Measurements from ENCODE around the gene NUP205. TPM values are rescaled to one million over a fixed set of nuclear protein-coding genes. Genes with fewer than 3 reads are reported as not detected.
A peak's percentile ranks its signal among the peaks of the same experiment; 100 is the strongest.
"Not testable (repeated sequence)": the region's sequence is repeated elsewhere in the genome, so short reads cannot be mapped to it uniquely, and the experiment has no call there.

Gene NUP205
- polyA plus RNA-seq, 12 donors, result 21.9 to 42.9 (median 36.1) TPM; not detected in 1

DNA sequence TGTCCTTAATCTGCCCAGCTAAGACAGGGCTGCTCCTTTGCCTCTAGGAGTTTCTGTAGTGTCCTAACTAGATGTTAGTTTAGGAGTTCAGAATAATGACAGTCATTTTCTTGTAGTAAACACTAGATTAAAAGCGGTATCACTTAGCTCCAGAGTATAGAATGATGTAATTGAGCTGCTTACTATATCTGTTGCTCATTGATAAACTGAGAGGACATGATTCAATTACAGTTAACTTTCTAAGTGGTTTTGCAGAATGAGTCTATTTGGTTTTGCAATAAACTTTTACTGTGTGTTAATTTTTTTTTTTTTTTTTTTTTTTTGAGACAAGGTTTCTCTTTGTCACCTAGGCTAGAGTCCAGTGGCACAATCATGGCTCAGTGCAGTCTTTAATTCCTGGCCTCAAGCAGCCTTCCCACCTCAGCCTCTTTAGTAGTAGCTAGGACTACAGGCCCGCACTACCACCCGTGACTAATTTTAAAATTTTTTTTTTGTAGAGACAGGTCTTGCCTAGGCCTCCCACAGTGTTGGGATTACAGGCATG, 106.4 kb downstream of the NUP205 start:
- DNase-seq, result no peak

DNA sequence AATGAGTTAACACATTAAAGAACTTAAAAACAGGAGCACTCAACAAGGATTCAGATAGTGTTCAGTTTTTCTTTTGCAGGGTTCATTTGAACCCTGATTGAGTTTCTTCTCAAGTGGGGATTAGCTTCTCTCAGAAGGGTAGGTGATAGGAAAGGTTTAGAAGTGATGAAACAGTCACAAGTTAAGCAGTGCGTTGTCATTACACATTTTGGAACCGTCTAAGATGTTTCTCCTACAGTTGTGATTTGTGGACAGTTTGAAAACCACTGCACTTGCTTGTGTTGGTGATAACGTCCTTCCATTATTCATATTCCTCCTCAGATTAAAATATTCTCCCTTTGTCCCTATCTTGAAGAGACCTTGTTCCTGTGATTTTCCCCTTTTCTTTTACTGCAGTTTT, 107.3 kb downstream of the NUP205 start:
- no peak for DNase-seq

GRCh38 chr7:135666156-135666555, 108.4 kb downstream of the NUP205 start:
- no peak for DNase-seq

DNA sequence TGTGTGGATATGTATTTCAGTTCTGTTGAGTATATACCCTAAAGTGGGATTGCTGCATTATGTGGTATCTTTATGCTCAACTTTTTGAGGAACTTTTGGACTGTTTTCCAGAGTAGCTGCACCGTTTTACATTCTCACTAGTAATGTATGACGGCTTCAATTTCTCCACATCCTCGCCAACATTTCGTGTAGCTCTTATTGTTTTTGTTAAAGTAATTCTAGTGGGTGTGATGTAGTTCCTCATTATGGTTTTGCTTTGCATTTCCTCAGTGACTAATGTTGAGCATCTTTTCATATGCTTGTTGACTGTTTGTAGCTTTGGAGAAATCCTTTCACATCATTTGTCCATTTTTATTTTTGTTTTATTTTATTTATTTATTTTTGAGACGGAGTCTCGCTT, 109.1 kb downstream of the NUP205 start:
- no peak for DNase-seq

DNA sequence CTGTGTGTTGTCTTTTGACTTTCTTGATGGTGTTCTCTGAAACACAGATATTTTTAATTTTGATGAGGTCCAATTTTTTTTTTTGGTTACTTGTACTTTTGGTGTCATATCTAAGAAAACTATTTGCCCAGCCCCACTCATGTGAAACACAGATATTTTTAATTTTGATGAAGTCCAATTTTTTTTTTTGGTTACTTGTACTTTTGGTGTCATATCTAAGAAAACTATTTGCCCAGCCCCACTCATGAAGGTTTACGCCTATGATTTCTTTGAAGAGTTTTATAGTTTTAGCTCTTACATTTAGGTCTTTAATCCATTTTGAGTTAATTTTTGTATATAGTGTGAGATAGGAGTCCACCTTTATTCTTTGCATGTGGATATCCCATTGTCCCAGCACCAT, 109.9 kb downstream of the NUP205 start:
- not testable (repeated sequence) for DNase-seq

DNA sequence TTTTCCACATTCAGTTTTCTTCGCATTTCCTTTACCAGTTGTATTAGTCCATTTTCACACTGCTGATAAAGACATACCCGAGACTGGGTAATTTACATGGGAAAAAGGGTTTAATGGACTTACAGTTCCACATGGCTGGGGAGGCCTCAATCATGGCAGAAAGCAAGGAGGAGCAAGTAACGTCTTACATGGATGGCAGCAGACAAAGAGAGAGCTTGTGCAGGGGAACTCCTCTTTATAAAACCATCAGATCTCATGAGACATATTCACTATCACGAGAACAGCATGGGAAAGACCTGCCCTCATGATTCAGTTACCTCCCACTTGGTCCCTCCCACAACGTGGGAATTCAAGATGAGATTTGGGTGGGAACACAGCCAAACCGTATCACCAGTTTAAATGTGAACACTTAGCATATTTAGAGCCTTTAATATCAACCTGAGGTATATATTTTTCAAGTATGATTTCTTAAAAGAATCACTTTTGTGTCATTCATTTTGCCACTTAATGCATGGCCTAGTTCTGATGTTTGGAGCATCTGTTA, 111.2 kb downstream of the NUP205 start:
- DNase-seq, result not testable (repeated sequence)

GRCh38 chr7:135669774-135670173, 112.1 kb downstream of the NUP205 start:
- DNase-seq, result no peak

DNA sequence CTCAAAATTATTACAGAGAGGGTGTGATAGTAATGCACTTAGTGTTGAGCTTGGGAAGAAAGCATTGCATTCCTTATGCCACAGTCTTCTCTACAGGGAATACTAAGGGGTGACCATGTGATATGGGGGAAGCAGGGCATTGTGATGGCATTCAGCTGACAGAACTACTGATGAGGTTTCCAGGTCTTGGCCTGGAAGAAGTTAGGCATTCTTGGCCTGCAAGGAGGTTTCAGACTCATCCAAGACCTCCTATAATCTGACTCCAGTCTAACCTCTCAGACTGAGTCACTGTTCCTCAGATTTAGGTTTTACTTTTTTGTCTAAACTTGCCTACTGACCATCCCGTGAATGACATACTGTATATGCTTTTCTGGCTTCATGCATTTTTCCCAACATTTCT, 112.5 kb downstream of the NUP205 start:
- no peak for DNase-seq

DNA sequence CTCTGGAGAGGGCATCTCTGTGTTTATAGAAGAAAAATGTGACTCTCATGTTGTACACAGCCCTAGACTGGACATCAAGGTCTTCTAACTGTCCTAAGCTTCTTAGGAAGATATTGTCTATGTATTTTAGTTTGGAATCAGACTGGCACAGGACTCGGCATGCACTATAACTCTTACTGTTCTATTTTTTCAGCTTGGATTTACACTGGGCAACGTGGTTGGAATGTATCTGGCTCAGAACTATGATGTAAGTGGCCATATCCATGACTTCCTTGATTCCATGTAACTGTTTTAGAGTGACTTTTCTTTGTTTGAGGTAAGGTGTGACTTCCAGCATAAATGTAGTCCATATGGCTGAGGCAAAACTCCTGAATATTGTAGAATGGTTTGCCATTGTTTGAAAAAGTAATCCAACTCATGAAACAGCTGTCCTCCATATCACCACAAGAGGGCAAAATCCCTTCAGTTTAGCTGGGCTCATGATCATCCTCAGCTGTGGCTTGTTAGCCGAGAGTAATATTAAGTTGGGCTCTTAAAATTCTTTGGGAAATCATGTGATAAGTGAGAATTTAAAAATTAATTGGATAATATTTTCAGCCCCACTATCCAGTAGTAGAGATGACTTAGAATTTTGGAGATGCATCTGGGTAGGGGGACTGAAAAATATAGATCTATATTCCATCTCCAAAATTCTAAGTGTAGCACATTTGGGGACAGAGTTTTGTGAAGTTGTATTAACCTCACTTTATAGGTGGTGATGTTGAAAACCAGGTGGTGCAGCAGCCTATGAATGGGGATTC, 115.0 kb downstream of the NUP205 start:
- peak; percentile 52 for DNase-seq

GRCh38 chr7:135673360-135673706, 115.6 kb downstream of the NUP205 start:
- no peak for DNase-seq

- peak; percentile 35 for DNase-seq
Measured at GRCh38 chr7:135678612-135679575, 121.2 kb downstream of the NUP205 start.

GRCh38 chr7:135681762-135682161, 124.0 kb downstream of the NUP205 start:
- no peak for DNase-seq

- DNase-seq, result no peak
Measured at GRCh38 chr7:135682191-135682590, 124.5 kb downstream of the NUP205 start.

- no peak for DNase-seq
Measured at GRCh38 chr7:135683609-135684008, 125.9 kb downstream of the NUP205 start.

DNA sequence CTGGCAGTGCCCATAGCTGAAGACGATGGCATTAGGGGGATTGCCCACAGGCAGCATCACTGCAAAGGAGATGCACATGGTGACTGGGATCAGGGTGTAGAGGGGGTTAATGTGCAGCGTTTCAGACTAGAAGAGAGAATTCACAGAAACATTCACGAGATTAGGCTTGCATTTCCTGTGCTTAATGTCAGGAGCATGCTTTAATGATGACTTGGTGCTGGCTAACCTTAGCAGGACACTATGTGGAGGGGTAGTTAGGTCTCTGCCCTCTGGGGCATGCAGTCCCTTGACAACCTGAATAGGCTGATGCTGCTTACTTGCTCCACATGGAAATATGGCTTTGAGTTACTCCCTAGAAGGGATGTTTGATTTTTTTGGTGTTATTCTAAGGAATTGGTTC, 126.4 kb downstream of the NUP205 start:
- DNase-seq, result no peak

DNA sequence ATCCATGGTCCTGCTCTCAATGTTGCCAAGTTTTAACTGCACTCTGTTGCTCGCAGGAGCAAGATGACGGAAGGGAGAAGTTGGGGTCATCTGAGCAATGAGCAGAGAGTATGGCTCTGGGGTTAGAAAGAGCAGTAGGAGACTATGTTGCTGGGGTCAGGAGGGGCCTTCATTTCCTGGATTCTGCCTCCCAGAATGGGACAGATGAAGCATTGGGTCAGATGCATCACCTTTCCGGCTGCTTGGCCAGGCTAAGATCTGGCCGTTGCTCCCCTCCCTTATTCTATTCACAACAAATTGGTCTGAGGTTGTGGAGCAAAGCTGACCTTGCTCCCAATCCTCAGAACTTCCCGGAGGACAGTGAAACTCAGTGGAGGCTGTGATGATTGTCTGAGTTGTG, 127.0 kb downstream of the NUP205 start:
- DNase-seq, result no peak

GRCh38 chr7:135685306-135686084, 127.8 kb downstream of the NUP205 start:
- no peak for DNase-seq

- no peak for DNase-seq
Measured at GRCh38 chr7:135687466-135687865, 129.7 kb downstream of the NUP205 start.

GRCh38 chr7:135690566-135690965, 132.8 kb downstream of the NUP205 start:
- DNase-seq, result no peak

DNA sequence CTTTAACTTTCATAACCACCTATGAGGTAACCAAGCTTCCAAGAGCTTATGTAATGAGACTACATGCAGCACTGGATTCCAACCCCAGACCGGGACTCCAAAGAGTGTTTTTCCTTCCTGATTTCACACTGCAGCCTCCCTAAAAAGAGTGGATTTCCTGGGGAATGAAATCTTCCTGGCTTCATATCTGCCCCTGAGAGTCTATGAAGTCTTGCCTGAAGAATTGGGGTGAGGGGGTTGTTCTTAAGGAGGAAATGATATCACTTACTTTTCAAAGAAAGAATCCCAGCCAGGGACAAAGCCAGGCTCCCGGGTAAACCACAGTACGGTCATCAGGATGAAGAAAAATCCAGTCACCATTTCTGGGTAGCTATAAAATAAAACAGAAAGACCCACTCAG, 134.3 kb downstream of the NUP205 start:
- no peak for DNase-seq

GRCh38 chr7:135692606-135693005, 134.9 kb downstream of the NUP205 start:
- not testable (repeated sequence) for DNase-seq

Measured in muscle of arm (tissue), 12 donors.